Ascending aorta (tissue), 2 donors: ENCODE measurements around the gene AK8. TPM values are rescaled to one million over a fixed set of nuclear protein-coding genes. Genes with fewer than 3 reads are reported as not detected.

Source experiments
- DNase-seq, 2 donors: peaks; one replicate each; pipeline ENCODE4 v3.0.0-alpha.2; 2019; ENCODE audit warnings: low spot score in 2 of 2
- H3K27ac ChIP-seq, 2 donors: fragments of 200-600 bp; sonication (generic); one replicate each; pipeline ENCODE4 v1.5.1; 2016 to 2017; ENCODE audit warnings: mild to moderate bottlenecking in 1 of 2
- H3K27me3 ChIP-seq: fragments of 200-600 bp; sonication (generic); one replicate; pipeline ENCODE4 v1.5.1; 2017
- H3K36me3 ChIP-seq, 2 donors: fragments of 200-600 bp; sonication (generic); one replicate each; pipeline ENCODE4 v1.5.1; 2016
- H3K4me1 ChIP-seq, 2 donors: fragments of 200-600 bp; sonication (generic); one replicate each; pipeline ENCODE4 v1.5.1; 2016 to 2017; ENCODE audit warnings: mild to moderate bottlenecking in 1 of 2
- H3K4me3 ChIP-seq, 2 donors: fragments of 200-600 bp; sonication (generic); one replicate each; pipeline ENCODE4 v1.5.1; 2016 to 2017; ENCODE audit warnings: mild to moderate bottlenecking in 1 of 2
- H3K9me3 ChIP-seq, 2 donors: fragments of 200-600 bp; sonication (generic); one replicate each; pipeline ENCODE4 v1.5.1; 2016
- intact Hi-C: fragments of 100-400 bp; cut with DNase I; formaldehyde crosslinking; loops from one replicate; pipeline ENCODE4 v1.15.1; 2023
- total RNA-seq: library from RNA; depleted of rRNA; stranded (reverse); fragments of >200 nt; gene quantifications from one replicate; pipeline ENCODE4 v1.1.0, GENCODE V29; 2016
- TF ChIP-seq, protein P1 (sequence below), 3 experiments: fragments of 200-600 bp in 2 of 3; fragments of 450-650 bp in 1 of 3; sonication (generic) in 2 of 3; IDR thresholded peaks; one replicate each; pipeline ENCODE4 v1.5.1; 2016 to 2019; ENCODE audit warnings: antibody characterized with exemption in 3 of 3, mild to moderate bottlenecking in 1 of 3, moderate library complexity in 1 of 3

The AK8 gene
- total RNA-seq, 1 donor from 2014 or later, result not detected

DNA sequence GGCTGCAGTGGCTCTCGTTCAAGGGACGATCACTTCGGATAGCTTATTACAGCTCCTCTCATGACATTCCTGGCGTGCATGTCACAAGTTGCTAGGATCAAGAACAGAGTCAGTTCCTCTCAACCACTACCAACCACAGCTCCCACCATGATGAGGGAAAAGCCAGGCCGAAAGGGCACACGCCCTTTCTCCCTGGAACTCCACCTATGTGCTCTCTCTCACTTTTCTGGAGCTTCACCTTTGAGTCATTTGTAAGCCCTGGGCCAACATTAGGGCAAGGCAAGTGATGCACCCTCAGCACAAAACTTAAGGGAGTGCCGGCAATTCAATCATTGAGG lies 2.2 kb upstream of the AK8 start:
- Histone ChIP-seq H3K4me1 (peaks cover 3 to 8% of the 10 kb centered on the region in 2 donors), H3K36me3 (peaks cover 0 to 7% of the 10 kb centered on the region in 2 donors), H3K27me3 (no peaks in the 10 kb centered on the region), H3K4me3 (no peak overlapping the region), H3K27ac (no peak overlapping the region), H3K9me3 (no peaks in the 10 kb centered on the region)
- DNase-seq, result no peak
- TF ChIP-seq, protein P1, sequence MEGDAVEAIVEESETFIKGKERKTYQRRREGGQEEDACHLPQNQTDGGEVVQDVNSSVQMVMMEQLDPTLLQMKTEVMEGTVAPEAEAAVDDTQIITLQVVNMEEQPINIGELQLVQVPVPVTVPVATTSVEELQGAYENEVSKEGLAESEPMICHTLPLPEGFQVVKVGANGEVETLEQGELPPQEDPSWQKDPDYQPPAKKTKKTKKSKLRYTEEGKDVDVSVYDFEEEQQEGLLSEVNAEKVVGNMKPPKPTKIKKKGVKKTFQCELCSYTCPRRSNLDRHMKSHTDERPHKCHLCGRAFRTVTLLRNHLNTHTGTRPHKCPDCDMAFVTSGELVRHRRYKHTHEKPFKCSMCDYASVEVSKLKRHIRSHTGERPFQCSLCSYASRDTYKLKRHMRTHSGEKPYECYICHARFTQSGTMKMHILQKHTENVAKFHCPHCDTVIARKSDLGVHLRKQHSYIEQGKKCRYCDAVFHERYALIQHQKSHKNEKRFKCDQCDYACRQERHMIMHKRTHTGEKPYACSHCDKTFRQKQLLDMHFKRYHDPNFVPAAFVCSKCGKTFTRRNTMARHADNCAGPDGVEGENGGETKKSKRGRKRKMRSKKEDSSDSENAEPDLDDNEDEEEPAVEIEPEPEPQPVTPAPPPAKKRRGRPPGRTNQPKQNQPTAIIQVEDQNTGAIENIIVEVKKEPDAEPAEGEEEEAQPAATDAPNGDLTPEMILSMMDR (IDR thresholded peaks at IDR 0.05), result no peak
- intact Hi-C loops, result no loop called here

DNA sequence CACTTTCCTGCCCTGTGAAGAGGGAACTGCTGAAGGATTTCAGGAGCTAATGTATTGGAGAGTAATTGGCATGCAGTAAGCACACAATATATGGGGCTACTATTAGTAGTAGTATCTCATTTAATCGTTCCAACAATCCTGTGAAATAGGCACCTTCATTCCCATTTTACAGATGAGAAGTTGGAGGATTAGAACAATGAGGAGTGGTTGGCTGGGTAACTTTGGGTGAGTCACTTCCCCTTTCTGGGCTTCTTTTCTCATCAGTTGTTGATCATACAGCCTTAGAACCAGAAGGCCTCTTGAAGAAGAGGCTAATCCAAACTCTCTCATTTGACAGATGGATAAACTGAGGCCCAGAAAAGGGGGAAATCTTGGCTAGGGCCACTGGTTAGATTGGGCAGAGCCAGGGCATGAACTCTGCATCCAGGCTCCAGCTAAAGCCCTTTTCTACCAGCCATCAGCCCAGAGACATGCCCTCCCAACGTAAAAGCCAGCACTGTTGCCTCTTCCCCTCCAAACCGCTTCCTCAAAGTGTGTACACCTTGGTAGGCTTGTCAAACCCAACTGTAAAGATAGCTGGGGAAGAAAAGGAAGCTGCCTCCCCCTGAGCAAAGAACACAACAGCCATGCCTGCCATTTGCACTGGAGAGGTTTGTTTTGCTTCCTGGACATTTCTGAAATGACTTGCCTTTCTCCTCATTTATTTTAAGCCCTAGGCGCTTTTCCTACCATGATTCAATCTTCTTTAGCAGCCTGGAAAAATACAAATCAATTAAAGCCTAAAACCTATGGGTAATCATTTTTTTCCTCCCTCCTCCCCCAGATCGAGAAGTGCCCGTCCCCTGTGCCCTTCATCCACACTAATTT lies 1.6 kb upstream of the AK8 start:
- H3K4me1 ChIP-seq, result peaks cover 3 to 8% of the 10 kb centered on the region in 2 donors
- peak overlapping the region; percentile 64 to 71 for H3K27ac ChIP-seq
- peak overlapping the region in 1 of 2 donors; percentile 78 for H3K4me3 ChIP-seq
- intact Hi-C loops, result loop anchor here (5.0 kb wide), 1 partner anchor 472 kb away; the partner anchor contains the start of gene TTF1
- peaks cover 0 to 7% of the 10 kb centered on the region in 2 donors for H3K36me3 ChIP-seq
- no peak for DNase-seq
- TF ChIP-seq, protein P1 (IDR thresholded peaks at IDR 0.05), result no peak
- no peaks in the 10 kb centered on the region for H3K9me3 ChIP-seq
- H3K27me3 ChIP-seq, result no peaks in the 10 kb centered on the region

DNA sequence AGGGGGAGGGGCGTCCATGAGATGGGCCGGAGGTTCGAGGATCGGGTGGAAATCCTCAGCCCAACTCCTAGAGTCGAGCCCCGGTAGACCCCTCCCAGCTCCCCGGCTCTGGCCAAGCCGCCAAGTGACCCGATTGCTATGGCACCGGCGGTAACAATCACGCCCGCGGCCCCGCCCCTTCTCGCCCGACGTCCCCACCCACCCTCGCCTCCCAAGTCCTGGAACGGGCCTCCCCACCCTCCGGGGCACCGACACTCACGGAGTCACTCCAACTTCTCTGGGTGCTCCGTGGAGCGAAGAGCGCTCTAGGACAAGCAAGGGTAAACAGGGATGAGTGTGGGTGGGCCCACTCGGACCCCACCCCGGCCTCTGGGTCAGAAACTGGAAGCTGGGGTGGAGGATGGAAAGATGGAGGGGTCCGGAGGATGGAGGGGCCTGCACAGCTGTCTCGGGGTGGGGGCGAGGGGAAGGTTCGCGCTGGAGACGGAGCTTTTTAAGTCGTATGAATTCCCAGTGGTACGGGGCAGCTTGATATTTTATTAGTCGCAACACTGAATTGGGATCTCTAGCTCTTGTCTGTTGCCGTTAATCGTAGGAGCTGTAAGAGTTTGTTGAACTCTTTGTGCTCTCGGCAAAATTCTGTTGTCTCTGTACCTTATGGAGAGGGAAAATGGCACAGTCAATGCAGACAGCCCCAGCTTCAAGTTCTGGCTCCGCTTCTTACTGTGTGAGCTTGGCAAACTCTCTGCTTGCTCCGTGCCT lies 792 bp upstream of the AK8 start, which contains the start of gene SPACA9:
Gene SPACA9 (plus strand): TSS at position 204 of the 762 bp plus-strand sequence. CDS start 5,050 bp downstream, outside the sequence.
- intact Hi-C loops, result loop anchor here (1.0 to 5.0 kb wide), 4 partner anchors 65 to 472 kb away; partner anchors contain the start of genes GTF3C4, GTF3C5, TSC1 and TTF1
- no peaks in the 10 kb centered on the region for H3K27me3 ChIP-seq
- peak in 1 of 2 donors; percentile 86 for DNase-seq
- peak within 1 kb of the TSS; percentile 64 to 71 for H3K27ac ChIP-seq
- H3K36me3 ChIP-seq, result peaks cover 0 to 1% of the 10 kb centered on the region in 2 donors
- TF ChIP-seq, protein P1 (IDR thresholded peaks at IDR 0.05), result no peak
- H3K4me3 ChIP-seq, result peak within 1 kb of the TSS; percentile 78 to 81
- H3K4me1 ChIP-seq, result peaks cover 3 to 8% of the 10 kb centered on the region in 2 donors
- no peaks in the 10 kb centered on the region for H3K9me3 ChIP-seq

DNA sequence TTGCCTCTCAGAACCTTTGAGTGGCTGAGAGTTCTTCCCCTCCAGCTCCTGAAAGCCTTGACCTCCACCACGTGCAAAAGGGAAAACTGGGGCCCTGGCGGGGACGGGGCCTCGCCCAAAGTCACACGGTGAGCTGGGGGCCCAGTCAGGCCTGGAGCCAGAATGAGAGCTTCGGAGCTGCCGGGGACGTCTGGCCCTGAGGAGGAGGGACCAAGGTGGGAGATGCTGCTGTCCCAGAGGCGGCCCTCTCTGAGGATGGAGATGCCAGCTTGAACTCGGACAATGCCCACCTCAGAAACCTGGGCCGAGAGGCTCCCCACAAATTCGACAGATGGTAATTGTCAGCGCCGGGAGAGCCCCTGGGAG lies 643 bp downstream of the AK8 start:
- no peaks in the 10 kb centered on the region for H3K27me3 ChIP-seq
- no peak overlapping the region for H3K27ac ChIP-seq
- intact Hi-C loops, result loop anchor here (5.0 kb wide), 1 partner anchor 470 kb away; the partner anchor contains the start of gene TTF1
- H3K4me1 ChIP-seq, result peaks cover 3 to 8% of the 10 kb centered on the region in 2 donors
- H3K9me3 ChIP-seq, result no peaks in the 10 kb centered on the region
- no peak for DNase-seq
- TF ChIP-seq, protein P1 (IDR thresholded peaks at IDR 0.05), result no peak
- H3K4me3 ChIP-seq, result peak overlapping the region; percentile 78 to 81
- no peaks in the 10 kb centered on the region for H3K36me3 ChIP-seq

DNA sequence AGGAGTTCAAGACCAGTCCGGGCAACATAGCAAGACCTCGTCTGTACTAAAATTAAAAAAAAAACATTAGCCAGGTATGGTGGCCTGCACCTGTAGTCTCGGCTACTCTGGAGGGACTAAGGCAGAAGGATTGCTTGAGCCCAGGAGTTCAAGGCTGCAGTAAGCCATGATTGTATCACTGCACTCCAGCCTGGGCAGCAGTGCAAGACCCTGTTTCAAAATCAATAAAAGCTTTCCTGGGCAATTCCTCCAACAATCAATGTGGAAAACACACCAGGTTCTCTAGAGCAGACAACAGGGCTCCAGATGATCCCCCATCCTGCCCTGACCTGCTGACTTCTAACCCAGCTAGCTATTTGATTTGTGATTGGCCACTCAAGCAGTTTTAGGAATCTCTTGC lies 1.2 kb downstream of the AK8 start:
- peak overlapping the region in 1 of 2 donors; percentile 78 for H3K4me3 ChIP-seq
- no peak overlapping the region for H3K27ac ChIP-seq
- intact Hi-C loops, result loop anchor here (5.0 kb wide), 1 partner anchor 470 kb away; the partner anchor contains the start of gene TTF1
- H3K4me1 ChIP-seq, result peaks cover 3 to 8% of the 10 kb centered on the region in 2 donors
- no peaks in the 10 kb centered on the region for H3K27me3 ChIP-seq
- no peak for DNase-seq
- no peaks in the 10 kb centered on the region for H3K9me3 ChIP-seq
- no peaks in the 10 kb centered on the region for H3K36me3 ChIP-seq
- TF ChIP-seq, protein P1 (IDR thresholded peaks at IDR 0.05), result no peak
